GM12872 (cell line): Measurements from ENCODE around the gene C1QL4.
A peak's percentile ranks its signal among the peaks of the same experiment; 100 is the strongest.

Experiments used
- TF ChIP-seq, protein P1 (sequence below): IDR thresholded peaks from 3 replicates; pipeline ENCODE4 v1.5.1; 2011; ENCODE audit warnings: low read depth, mild to moderate bottlenecking, low read length, moderate library complexity; ENCODE audit not compliant: insufficient read depth

C1QL4 gene

DNA sequence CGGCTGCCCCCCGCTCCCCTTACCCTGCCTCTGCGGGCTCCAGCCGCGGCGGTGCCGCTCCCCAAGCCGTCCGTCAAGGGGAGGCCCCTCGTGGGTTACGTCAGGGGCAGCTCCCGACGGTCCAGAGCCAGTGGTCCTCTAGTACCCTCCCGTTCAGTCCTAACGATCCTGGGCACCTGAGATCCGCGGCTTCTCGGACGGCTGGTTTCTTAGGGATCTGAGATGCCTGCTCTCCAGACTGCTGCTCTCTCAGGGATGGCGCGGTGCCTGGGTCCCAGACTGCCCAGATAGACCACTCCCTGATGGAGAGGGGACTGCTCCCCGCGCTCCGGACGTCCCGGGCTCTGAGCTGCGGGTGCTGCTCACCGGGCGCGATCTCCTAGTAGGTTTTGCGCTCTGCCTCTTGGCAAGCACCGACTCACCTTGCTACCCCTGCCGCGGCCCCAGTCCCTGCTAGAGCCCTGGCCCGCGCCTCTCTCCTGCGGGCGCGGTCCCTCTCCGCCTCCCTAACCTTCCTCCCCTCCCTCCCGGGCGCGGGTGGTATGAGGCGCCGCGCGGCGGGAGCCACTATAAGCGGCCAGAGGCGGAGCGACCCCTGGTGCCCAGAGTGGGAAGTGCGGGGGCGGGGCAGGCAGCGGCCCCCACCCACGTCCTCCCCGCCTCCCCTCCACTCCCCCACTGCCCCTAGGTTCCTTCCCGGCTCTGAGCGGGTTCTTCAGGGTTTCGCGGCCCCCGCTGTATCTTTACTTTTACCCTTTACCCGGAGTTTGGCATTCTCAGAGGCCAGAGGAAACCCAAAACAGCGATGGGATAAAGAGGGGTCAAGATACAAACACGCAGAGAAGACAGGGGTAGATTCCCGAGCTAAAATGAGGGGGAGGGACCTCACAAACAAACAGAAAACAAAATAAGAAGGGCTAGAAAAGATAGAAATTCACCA lies at the start of gene C1QL4:
TSS of gene C1QL4 (minus strand) at position 544 of the 940 bp plus-strand sequence. CDS start 711 bp downstream, outside the sequence.
- TF ChIP-seq, protein P1, sequence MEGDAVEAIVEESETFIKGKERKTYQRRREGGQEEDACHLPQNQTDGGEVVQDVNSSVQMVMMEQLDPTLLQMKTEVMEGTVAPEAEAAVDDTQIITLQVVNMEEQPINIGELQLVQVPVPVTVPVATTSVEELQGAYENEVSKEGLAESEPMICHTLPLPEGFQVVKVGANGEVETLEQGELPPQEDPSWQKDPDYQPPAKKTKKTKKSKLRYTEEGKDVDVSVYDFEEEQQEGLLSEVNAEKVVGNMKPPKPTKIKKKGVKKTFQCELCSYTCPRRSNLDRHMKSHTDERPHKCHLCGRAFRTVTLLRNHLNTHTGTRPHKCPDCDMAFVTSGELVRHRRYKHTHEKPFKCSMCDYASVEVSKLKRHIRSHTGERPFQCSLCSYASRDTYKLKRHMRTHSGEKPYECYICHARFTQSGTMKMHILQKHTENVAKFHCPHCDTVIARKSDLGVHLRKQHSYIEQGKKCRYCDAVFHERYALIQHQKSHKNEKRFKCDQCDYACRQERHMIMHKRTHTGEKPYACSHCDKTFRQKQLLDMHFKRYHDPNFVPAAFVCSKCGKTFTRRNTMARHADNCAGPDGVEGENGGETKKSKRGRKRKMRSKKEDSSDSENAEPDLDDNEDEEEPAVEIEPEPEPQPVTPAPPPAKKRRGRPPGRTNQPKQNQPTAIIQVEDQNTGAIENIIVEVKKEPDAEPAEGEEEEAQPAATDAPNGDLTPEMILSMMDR: peak; percentile 78

DNA sequence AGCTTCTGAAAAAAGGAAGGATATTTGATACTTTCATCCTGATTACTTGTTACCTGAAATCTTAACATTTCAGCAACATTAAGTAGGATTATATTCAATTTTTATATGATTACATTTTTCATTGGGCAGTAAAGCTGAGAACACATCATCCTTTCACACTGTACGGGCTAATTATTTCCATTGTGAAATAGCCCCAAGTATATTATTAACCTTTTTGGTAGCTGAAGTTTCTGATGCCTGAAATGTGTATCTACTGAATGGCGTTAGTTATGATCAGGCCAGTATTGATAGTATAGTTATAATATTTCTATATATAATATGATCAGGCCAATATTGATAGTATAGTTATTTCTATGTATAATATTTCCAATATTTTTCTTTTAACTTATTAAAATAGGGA lies 40.4 kb upstream of the C1QL4 start:
- TF ChIP-seq, protein P1: no peak

DNA sequence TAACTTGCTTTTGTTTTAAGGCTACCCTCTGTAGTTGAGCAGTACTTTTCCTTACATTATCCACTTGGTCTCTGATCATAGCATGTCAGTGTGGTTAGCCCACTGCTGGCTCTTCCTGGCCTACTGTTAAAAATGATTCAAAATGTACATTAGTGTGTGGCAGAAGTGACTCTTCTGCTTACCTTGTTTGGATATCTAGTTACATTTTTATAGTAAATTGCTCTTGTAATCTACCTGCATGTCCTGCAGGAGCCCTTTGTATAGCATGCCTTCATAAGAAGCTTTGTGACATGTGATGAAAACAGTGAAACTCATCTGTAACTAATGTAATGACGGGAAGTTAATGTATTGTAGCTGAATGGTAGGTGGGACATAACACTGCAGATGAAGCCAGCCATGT lies 38.4 kb upstream of the C1QL4 start:
- TF ChIP-seq, protein P1: no peak

DNA sequence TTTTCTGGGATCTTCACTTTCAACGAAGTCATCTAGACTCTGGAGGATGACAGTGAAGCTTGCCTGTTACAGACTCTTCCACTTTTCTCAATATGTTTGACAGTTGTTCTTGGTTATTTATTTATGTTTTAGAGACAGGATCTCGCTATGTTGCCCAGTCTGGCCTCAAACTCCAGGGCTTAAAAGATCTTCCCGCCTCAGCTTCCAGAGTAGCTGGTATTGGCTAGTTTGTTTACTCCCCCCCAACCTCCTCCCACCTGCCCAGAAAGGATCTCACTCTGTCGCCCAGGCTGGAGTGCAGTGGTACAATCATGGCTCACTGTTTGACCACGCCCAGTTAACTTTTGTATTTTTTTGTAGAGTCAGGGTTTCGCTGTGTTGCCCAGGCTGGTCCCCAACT lies 33.6 kb upstream of the C1QL4 start:
- TF ChIP-seq, protein P1: no peak

DNA sequence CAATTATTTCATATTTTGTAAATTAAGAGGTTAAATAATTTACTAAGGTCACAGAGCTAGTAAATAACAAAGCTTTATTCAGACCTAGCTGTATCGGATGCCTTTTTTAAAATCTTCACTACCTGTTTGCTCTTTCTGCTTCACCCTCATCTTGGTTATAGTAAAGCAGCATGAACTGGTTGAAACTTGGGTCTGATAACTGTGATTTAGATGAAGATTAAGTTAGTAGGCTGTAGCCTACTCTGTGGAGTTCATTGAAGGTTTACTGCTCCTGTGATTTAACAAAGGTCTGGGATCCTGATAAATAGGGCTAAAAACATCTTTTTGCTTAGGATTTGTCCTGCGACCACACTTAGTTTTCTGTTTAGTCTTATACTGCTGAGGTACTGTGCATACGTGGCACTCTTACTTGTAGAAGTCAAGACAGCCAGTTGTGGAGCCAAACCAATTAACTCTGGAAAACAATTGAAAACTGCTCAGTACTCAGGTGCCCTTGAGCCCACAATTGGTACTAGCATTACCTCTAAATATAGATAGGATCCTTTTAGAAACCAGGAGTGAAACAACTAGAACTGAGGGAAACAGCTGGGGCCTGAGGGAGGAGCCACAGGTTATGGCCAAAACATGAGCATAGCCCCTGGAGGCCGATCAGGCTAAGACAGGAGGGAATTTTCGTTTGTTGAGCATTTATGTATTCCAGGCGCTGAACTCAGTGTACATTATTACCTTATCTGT lies 32.6 kb upstream of the C1QL4 start:
- TF ChIP-seq, protein P1: peak; percentile 64

DNA sequence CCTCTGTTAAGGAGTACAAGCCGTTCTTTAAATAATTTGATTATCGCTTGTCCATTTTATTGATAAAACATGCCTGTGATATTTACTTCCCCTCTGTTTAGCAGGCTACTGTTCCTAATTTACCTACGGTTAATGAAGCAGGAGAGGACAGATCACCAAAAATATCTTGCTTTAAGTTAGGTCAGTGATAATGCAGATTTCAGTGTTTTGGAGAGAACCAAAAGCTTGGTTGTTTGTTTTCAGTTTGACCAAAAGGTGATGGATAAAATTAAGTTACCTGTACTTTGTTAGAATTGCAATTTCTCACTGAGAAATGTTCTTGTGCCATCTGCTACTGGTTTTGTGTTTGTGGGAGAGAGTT lies 31.2 kb upstream of the C1QL4 start:
- TF ChIP-seq, protein P1: no peak

DNA sequence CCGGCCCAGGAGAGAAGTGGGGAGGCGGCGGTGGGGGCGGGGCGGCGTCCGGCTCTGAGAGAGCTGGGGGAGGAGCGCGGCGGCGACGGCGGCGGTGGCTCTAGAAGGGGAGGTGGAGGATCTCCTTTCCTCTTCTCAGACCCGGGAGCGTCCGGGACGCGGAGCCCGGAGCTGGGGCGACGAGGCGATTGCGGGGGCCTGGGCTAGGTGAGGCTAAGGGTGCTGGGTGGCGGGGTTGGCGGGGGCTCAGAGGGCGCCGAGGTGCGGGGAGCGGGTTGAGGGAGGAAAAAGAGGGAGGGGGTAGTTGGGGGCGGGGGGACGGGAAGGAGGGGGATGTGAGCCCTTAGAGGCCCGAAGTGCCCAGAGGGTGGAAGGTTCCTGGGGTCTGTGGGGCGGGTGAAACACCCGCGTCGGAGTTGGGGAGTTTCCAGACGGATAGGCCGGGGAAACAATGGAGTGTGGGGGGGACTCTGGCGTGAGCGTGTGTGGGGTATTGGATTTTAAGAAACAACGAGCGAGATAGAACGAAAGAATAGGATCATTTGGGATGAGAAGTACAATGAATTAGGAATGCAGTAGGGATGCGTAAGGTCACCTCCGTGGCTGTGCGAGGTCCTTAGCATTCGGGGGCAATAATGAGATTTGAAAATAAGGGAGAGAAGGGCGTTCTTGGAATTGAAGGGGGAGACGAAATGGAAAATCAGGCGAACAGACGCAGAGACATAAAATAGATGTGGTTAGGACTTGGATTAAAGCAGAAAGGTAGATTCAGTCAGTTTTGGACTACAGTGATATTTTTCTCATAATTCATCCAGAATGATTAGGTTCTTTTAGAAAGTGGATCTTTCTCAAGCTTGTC lies 30.6 kb upstream of the C1QL4 start, which contains the start of gene SPATS2:
TSS of gene SPATS2 (plus strand) at position 82 of the 859 bp plus-strand sequence. CDS start 93,551 bp downstream, outside the sequence.
- TF ChIP-seq, protein P1: no peak
